22Rv1 (cell line): ENCODE data around the gene IL6.

ENCODE experiments used
- ZFX ChIP-seq: fragments of 450-650 bp; IDR thresholded peaks from 2 replicates; pipeline ENCODE4 v1.6.1; 2017; ENCODE audit warnings: antibody characterized with exemption, borderline replicate concordance
- TF ChIP-seq, protein P1 (sequence below): fragments of 450-650 bp; IDR thresholded peaks from 2 replicates; pipeline ENCODE4 v1.5.1; 2017; ENCODE audit warnings: mild to moderate bottlenecking

DNA sequence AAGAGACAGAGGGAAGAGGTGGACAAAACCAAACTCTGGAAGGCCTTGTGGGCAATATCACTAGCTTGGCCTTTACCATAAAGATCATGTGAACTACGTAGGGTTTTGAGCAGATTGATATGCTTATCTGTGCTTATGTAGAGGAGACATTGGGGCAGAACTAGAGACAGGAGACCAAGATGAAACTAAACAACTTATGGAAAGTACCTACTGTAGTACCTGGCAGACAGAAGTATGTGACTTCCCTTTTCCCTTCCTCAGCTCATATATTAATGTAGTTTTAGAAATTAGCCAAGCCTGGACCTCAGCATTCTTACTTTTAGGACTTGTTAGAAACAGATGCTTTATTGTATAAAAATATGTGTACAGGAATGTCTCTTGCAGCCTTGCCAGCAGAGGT is 14.0 kb upstream of the IL6 start:
- TF ChIP-seq, protein P1, sequence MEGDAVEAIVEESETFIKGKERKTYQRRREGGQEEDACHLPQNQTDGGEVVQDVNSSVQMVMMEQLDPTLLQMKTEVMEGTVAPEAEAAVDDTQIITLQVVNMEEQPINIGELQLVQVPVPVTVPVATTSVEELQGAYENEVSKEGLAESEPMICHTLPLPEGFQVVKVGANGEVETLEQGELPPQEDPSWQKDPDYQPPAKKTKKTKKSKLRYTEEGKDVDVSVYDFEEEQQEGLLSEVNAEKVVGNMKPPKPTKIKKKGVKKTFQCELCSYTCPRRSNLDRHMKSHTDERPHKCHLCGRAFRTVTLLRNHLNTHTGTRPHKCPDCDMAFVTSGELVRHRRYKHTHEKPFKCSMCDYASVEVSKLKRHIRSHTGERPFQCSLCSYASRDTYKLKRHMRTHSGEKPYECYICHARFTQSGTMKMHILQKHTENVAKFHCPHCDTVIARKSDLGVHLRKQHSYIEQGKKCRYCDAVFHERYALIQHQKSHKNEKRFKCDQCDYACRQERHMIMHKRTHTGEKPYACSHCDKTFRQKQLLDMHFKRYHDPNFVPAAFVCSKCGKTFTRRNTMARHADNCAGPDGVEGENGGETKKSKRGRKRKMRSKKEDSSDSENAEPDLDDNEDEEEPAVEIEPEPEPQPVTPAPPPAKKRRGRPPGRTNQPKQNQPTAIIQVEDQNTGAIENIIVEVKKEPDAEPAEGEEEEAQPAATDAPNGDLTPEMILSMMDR: no peak
- TF ChIP-seq ZFX: no peak
